Glutamatergic neuron (in vitro differentiated cells): ENCODE measurements around the gene CERCAM. TPM values are rescaled to one million over a fixed set of nuclear protein-coding genes. Genes with fewer than 3 reads are reported as not detected.

Experiments used
- DNase-seq: peaks from one replicate; pipeline ENCODE4 v3.0.0; 2022
- H3K27ac Mint-ChIP-seq: one replicate; pipeline ENCODE4 v1.8.0; 2020; ENCODE audit warnings: mild to moderate bottlenecking, mixed read lengths, inconsistent platforms; ENCODE audit not compliant: unreplicated experiment
- H3K27me3 Mint-ChIP-seq: one replicate; pipeline ENCODE4 v1.8.0; 2020; ENCODE audit warnings: mild to moderate bottlenecking, moderate library complexity, mixed read lengths, inconsistent platforms; ENCODE audit not compliant: unreplicated experiment
- H3K36me3 Mint-ChIP-seq: one replicate; pipeline ENCODE4 v1.8.0; 2020; ENCODE audit warnings: mild to moderate bottlenecking, mixed read lengths, inconsistent platforms; ENCODE audit not compliant: unreplicated experiment
- H3K4me1 Mint-ChIP-seq: one replicate; pipeline ENCODE4 v1.8.0; 2020; ENCODE audit warnings: mild to moderate bottlenecking, low read depth, mixed read lengths, inconsistent platforms; ENCODE audit not compliant: unreplicated experiment
- H3K4me3 Mint-ChIP-seq: one replicate; pipeline ENCODE4 v1.8.0; 2020; ENCODE audit warnings: mild to moderate bottlenecking, mixed read lengths, inconsistent platforms; ENCODE audit not compliant: unreplicated experiment
- H3K9me3 Mint-ChIP-seq: one replicate; pipeline ENCODE4 v1.8.0; 2020; ENCODE audit warnings: mild to moderate bottlenecking, moderate library complexity, mixed read lengths, inconsistent platforms; ENCODE audit not compliant: unreplicated experiment
- total RNA-seq: library from RNA; stranded (reverse); fragmentation: NEBNext Ultra II Directional; extraction: Animal tissue kit (Norgen Biotek cat#: 25700); gene quantifications from one replicate; pipeline ENCODE4 v1.2.1, GENCODE V29; 2021; ENCODE audit not compliant: unreplicated experiment
- TF ChIP-seq, protein P1 (sequence below): fragments of 200-600 bp; sonication (generic); IDR thresholded peaks from one replicate; pipeline ENCODE4 v1.5.0; 2021; ENCODE audit not compliant: partially characterized antibody, unreplicated experiment

Gene CERCAM
- total RNA-seq, 1 donor from 2014 or later: 56.1 TPM

DNA sequence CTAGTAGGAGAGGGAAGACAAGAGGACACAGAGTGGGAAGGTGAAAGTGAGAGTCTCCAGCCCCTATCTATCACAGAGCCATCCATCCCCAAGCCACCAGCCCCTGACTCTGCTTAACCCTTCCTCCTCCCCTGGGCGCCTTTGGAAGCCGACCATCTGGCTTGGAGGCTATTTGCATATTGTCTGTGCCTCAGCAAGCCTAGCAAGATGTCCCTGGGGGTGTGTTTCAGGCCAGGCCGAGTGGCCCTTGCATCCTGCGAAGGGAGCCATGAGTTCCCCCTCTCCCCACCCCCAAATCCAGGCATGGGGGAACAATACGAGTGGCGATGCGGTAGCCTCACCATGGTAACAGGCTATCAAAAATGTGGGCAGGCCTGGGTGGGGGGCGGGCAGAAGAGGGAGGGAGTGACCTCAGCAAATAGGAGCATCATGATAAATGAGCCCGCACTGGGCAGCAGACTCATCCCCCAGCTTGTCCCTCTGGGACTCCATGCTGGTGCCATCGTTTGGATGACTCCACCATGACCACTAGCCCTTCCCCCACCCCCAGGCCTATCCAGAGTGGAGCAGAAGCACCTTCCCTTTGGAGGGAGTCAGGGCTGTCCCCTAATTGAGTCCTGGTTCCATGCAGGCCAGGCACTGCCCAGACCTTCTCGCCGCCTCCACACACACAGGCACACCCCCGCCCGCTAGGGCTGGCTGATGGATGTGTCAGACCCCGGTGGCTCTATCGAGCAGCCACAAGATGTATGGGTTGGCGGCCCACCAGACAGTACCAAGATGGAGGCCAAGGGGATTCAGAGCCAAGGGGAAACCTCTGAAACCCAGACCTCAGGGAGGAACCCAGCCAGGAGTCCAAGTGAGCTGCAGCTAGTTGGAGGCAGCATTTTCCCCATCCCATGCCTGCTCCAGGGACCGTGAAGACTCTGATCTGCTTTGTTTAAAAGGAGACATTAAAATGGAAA lies 34.9 kb upstream of the CERCAM start:
- Mint-ChIP-seq H3K4me3 (peak overlapping the region; percentile 75), H3K9me3 (peaks cover 12% of the 10 kb centered on the region), H3K36me3 (no peaks in the 10 kb centered on the region), H3K27me3 (peaks cover 13% of the 10 kb centered on the region), H3K27ac (peak overlapping the region; percentile 98), H3K4me1 (peaks cover 72% of the 10 kb centered on the region)
- TF ChIP-seq, protein P1, sequence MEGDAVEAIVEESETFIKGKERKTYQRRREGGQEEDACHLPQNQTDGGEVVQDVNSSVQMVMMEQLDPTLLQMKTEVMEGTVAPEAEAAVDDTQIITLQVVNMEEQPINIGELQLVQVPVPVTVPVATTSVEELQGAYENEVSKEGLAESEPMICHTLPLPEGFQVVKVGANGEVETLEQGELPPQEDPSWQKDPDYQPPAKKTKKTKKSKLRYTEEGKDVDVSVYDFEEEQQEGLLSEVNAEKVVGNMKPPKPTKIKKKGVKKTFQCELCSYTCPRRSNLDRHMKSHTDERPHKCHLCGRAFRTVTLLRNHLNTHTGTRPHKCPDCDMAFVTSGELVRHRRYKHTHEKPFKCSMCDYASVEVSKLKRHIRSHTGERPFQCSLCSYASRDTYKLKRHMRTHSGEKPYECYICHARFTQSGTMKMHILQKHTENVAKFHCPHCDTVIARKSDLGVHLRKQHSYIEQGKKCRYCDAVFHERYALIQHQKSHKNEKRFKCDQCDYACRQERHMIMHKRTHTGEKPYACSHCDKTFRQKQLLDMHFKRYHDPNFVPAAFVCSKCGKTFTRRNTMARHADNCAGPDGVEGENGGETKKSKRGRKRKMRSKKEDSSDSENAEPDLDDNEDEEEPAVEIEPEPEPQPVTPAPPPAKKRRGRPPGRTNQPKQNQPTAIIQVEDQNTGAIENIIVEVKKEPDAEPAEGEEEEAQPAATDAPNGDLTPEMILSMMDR: no peak
- DNase-seq: peak; percentile 82

DNA sequence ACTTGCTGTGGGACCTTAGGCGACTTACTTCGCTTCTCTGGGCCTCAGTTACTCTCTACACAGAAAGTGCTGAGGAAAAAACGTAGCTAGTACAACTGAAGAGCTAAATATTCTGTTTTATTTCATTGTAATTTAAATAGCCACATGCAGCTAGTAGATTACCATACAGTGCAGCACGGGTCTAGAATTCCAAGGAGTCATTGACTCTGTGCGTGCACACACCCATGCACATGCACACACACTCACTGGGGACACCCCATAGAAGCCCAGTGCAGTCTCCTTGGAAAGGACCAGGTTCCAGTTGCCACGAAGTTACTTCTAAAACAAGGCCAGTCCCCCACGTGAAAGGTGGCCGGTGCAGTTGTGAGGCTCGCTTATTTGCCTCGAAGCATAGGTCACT lies 32.5 kb upstream of the CERCAM start:
- peaks cover 15% of the 10 kb centered on the region for H3K27me3 Mint-ChIP-seq

DNA sequence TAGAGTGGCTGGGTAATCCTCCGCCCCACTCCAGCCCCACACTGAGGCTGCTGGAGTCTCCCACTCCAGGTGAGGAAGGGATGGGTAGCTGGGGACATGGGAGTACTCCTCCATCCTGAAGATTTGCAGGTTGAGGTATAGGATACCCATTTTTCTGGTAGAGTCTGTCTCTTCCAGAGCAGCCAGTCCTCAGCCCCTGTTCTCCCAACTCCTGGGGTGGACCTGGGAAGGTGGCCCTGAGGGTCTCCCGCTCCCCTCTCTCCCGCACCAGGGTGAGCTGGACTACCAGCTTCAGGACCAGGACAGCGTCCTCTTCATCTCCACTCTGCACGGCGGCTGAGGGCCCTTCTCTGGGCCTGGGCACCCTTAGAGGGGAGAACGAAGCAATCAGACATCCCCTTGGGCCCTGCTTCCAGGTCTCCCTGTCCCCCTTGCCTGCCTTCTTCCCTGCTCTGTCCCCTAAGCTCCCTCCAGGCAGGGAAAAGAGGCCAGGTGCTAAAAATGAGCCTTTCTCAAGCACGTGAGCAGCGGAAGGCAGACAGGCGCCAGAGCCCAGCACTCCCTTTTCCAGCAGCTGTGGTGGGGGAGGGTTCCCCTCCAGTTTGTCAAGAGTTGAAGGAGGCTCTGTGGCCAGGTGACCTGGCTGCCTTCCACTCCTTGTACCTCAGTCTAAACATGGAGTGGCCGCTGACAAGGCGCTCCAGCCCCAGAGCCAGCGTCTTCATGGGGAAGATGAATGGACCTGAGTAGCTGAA lies 31.1 kb upstream of the CERCAM start:
- H3K27ac Mint-ChIP-seq: peak overlapping the region; percentile 67
- TF ChIP-seq, protein P1: no peak
- DNase-seq: no peak
- H3K27me3 Mint-ChIP-seq: peaks cover 17% of the 10 kb centered on the region
- H3K4me3 Mint-ChIP-seq: peak overlapping the region; percentile 52
- no peaks in the 10 kb centered on the region for H3K36me3 Mint-ChIP-seq
- H3K4me1 Mint-ChIP-seq: peaks cover 57% of the 10 kb centered on the region
- H3K9me3 Mint-ChIP-seq: peaks cover 12% of the 10 kb centered on the region

More for the DNA sequence above, 32.5 kb upstream of the CERCAM start:
- Mint-ChIP-seq H3K4me3 (peak overlapping the region; percentile 14), H3K27ac (peak overlapping the region; percentile 44), H3K36me3 (no peaks in the 10 kb centered on the region), H3K9me3 (peaks cover 14% of the 10 kb centered on the region), H3K4me1 (peaks cover 63% of the 10 kb centered on the region)
- DNase-seq: no peak
- TF ChIP-seq, protein P1: no peak

DNA sequence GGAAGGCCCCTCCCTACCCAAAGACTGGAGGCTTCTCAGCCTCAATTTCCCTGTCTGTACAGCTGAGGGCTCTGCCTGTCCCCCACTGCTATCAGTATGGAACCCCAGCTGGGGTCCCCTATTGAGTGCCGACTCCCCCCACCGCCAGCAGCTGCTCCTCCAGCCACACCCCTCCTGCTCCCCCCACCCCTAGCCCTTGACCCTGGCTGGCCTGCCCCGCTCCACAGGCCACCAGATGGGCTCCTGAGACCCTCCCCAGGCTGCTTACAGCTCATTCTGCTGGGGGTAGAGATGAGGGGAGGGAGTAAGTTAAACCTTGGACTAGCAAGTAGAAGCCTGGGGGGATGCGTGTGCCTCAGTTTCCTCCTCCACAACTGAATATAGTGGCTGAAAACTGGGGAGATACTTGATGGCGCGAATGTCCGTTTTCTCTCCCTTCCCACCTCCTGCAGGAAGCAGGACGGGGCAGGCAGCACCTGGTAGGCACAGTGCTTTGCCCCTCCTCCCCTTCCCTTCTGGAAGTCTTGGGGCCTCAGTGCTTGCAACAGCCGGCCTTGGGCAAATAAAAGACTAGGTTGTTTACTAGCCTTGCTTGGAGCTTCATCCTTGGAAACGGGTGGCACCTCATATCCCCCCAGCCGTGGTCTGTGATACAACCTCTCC lies 30.4 kb upstream of the CERCAM start:
- Mint-ChIP-seq H3K9me3 (peaks cover 7% of the 10 kb centered on the region), H3K36me3 (no peaks in the 10 kb centered on the region), H3K4me3 (peak overlapping the region; percentile 95), H3K27ac (peak overlapping the region; percentile 96), H3K27me3 (peaks cover 17% of the 10 kb centered on the region), H3K4me1 (peaks cover 50% of the 10 kb centered on the region)
- no peak for DNase-seq
- TF ChIP-seq, protein P1: no peak
